Measurements from ENCODE around the gene TCF4.

Gene TCF4

DNA sequence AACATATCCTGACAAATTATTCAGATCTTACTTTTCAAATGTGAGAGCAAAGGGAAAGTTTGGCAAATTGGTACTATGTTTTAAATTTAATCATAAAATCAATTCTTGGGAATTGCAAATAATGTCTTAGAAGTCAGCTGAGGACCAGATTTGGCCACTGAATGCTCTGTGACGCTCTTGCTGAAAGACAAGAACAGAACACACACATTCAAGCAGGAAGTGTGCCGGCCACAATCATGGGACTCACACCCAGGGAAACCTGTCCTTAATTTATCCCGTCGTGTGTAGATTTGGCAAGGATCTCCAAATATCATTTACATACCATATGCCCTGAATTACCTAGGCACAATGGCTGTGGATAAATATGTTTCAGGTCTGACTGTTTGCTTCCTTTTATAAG lies 253.1 kb downstream of the TCF4 start (continued):
- TF ChIP-seq HIC1 (tag by site-specific recombination; IDR thresholded peaks at IDR 0.05) (no peak), ZNF366 (tag by site-specific recombination; conservative IDR thresholded peaks at IDR 0.05) (no peak)

- Histone ChIP-seq H3K4me3 (ENCODE audit: low read depth, low read length) (no peak overlapping the region), H3K4me1 (ENCODE audit: control insufficient read depth, insufficient read depth, low read length) (no peaks in the 10 kb centered on the region; the same call in none of the 2 replicates), H3K27ac (ENCODE audit: extremely low read depth, low read depth, low read length) (no peak overlapping the region), H3K9me3 (ENCODE audit: control insufficient read depth, insufficient read depth, low read depth, low read length) (no peaks in the 10 kb centered on the region), H3K36me3 (ENCODE audit: control insufficient read depth in 2 of 2, insufficient read depth in 1 of 2, low read length in 2 of 2) (no peaks in the 10 kb centered on the region)
- ChIA-PET CTCF (interaction anchor here (0.7 to 0.9 kb wide), 2 partner anchors 12 to 36 kb away, joined by 3 to 4 read pairs; no protein-coding TSS in a partner anchor), POLR2A (no interaction called here)
- TF ChIP-seq ZNF510 (tag by site-specific recombination; IDR thresholded peaks at IDR 0.05; ENCODE audit: insufficient replicate concordance), result no peak
Measured at GRCh38 chr18:55331301-55331700, 256.7 kb downstream of the TCF4 start.

GRCh38 chr18:55328301-55328700 lies 259.7 kb downstream of the TCF4 start:
- Histone ChIP-seq H3K4me1 (ENCODE audit: control insufficient read depth, insufficient read depth, low read length) (peaks cover 14% of the 10 kb centered on the region), H3K27ac (ENCODE audit: extremely low read depth, low read depth, low read length) (no peak overlapping the region), H3K36me3 (ENCODE audit: control insufficient read depth in 2 of 2, insufficient read depth in 1 of 2, low read length in 2 of 2) (no peaks in the 10 kb centered on the region), H3K4me3 (ENCODE audit: low read depth, low read length) (no peak overlapping the region), H3K9me3 (ENCODE audit: control insufficient read depth, insufficient read depth, low read depth, low read length) (no peaks in the 10 kb centered on the region)
- TF ChIP-seq, protein P1, sequence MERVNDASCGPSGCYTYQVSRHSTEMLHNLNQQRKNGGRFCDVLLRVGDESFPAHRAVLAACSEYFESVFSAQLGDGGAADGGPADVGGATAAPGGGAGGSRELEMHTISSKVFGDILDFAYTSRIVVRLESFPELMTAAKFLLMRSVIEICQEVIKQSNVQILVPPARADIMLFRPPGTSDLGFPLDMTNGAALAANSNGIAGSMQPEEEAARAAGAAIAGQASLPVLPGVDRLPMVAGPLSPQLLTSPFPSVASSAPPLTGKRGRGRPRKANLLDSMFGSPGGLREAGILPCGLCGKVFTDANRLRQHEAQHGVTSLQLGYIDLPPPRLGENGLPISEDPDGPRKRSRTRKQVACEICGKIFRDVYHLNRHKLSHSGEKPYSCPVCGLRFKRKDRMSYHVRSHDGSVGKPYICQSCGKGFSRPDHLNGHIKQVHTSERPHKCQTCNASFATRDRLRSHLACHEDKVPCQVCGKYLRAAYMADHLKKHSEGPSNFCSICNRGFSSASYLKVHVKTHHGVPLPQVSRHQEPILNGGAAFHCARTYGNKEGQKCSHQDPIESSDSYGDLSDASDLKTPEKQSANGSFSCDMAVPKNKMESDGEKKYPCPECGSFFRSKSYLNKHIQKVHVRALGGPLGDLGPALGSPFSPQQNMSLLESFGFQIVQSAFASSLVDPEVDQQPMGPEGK (tag by site-specific recombination; IDR thresholded peaks at IDR 0.05), result no peak
- no peak for TF ChIP-seq ZNF324 (tag by site-specific recombination; IDR thresholded peaks at IDR 0.05)
- TF ChIP-seq ZNF704 (tag by site-specific recombination; IDR thresholded peaks at IDR 0.05), result no peak
- TF ChIP-seq, protein P2, sequence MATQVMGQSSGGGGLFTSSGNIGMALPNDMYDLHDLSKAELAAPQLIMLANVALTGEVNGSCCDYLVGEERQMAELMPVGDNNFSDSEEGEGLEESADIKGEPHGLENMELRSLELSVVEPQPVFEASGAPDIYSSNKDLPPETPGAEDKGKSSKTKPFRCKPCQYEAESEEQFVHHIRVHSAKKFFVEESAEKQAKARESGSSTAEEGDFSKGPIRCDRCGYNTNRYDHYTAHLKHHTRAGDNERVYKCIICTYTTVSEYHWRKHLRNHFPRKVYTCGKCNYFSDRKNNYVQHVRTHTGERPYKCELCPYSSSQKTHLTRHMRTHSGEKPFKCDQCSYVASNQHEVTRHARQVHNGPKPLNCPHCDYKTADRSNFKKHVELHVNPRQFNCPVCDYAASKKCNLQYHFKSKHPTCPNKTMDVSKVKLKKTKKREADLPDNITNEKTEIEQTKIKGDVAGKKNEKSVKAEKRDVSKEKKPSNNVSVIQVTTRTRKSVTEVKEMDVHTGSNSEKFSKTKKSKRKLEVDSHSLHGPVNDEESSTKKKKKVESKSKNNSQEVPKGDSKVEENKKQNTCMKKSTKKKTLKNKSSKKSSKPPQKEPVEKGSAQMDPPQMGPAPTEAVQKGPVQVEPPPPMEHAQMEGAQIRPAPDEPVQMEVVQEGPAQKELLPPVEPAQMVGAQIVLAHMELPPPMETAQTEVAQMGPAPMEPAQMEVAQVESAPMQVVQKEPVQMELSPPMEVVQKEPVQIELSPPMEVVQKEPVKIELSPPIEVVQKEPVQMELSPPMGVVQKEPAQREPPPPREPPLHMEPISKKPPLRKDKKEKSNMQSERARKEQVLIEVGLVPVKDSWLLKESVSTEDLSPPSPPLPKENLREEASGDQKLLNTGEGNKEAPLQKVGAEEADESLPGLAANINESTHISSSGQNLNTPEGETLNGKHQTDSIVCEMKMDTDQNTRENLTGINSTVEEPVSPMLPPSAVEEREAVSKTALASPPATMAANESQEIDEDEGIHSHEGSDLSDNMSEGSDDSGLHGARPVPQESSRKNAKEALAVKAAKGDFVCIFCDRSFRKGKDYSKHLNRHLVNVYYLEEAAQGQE (tag by site-specific recombination; IDR thresholded peaks at IDR 0.05), result no peak
- CTCF ChIA-PET, result interaction anchor here (0.7 kb wide), 1 partner anchor 1247 kb away, joined by 5 read pairs; no protein-coding TSS in a partner anchor
- POLR2A ChIA-PET, result no interaction called here

DNA sequence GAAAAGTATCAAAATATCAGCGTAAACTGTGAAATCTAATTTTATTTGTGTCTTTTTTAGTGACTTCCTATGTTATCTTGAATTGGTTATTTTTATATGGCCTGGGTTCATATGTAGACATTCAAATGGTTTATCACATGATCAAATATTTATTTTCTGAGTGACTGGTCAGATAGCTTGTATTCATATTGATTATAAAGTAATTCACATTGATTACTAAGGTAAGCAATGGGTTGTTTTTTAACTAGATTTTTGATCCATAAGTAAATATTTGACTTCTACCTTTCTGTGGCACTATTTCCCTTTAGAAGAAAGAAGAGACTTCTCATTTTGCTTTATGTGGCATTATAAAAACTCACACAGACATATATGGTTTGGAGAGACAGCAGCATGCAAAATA lies 260.5 kb downstream of the TCF4 start:
- Histone ChIP-seq H3K36me3 (ENCODE audit: control insufficient read depth in 2 of 2, insufficient read depth in 1 of 2, low read length in 2 of 2) (no peaks in the 10 kb centered on the region), H3K9me3 (ENCODE audit: control insufficient read depth, insufficient read depth, low read depth, low read length) (no peaks in the 10 kb centered on the region), H3K4me1 (ENCODE audit: control insufficient read depth, insufficient read depth, low read length) (peaks cover 23% of the 10 kb centered on the region), H3K27ac (ENCODE audit: extremely low read depth, low read depth, low read length) (no peak overlapping the region), H3K4me3 (ENCODE audit: low read depth, low read length) (no peak overlapping the region)
- POLR2A ChIA-PET, result no interaction called here
- CTCF ChIA-PET, result interaction anchor here (0.7 kb wide), 1 partner anchor 1248 kb away, joined by 5 read pairs; no protein-coding TSS in a partner anchor
- TF ChIP-seq BCL11A (tag by site-specific recombination; IDR thresholded peaks at IDR 0.05; ENCODE audit: low read depth) (no peak), ZNF558 (tag by site-specific recombination; IDR thresholded peaks at IDR 0.05) (no peak), ZNF510 (tag by site-specific recombination; IDR thresholded peaks at IDR 0.05; ENCODE audit: insufficient replicate concordance) (no peak), MYNN (tag by site-specific recombination; IDR thresholded peaks at IDR 0.05; ENCODE audit: borderline replicate concordance) (no peak), ZIC2 (tag by site-specific recombination; IDR thresholded peaks at IDR 0.05) (no peak), YY2 (tag by site-specific recombination; IDR thresholded peaks at IDR 0.05) (no peak), MEIS1 (CRISPR knock-in tag; IDR thresholded peaks at IDR 0.05; ENCODE audit: borderline replicate concordance) (no peak), ZNF785 (tag by site-specific recombination; IDR thresholded peaks at IDR 0.05) (no peak), ZNF16 (tag by site-specific recombination; IDR thresholded peaks at IDR 0.05; ENCODE audit: low read depth) (no peak)
- TF ChIP-seq, protein P3, sequence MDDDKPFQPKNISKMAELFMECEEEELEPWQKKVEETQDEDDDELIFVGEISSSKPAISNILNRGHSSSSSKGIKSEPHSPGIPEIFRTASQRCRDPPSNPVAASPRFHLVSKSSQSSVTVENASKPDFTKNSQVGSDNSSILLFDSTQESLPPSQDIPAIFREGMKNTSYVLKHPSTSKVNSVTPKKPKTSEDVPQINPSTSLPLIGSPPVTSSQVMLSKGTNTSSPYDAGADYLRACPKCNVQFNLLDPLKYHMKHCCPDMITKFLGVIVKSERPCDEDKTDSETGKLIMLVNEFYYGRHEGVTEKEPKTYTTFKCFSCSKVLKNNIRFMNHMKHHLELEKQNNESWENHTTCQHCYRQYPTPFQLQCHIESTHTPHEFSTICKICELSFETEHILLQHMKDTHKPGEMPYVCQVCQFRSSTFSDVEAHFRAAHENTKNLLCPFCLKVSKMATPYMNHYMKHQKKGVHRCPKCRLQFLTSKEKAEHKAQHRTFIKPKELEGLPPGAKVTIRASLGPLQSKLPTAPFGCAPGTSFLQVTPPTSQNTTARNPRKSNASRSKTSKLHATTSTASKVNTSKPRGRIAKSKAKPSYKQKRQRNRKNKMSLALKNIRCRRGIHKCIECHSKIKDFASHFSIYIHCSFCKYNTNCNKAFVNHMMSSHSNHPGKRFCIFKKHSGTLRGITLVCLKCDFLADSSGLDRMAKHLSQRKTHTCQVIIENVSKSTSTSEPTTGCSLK (tag by site-specific recombination; IDR thresholded peaks at IDR 0.05), result no peak
- TF ChIP-seq, protein P4, sequence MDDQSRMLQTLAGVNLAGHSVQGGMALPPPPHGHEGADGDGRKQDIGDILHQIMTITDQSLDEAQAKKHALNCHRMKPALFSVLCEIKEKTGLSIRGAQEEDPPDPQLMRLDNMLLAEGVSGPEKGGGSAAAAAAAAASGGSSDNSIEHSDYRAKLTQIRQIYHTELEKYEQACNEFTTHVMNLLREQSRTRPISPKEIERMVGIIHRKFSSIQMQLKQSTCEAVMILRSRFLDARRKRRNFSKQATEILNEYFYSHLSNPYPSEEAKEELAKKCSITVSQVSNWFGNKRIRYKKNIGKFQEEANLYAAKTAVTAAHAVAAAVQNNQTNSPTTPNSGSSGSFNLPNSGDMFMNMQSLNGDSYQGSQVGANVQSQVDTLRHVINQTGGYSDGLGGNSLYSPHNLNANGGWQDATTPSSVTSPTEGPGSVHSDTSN (CRISPR knock-in tag; IDR thresholded peaks at IDR 0.05), result no peak
